ENCODE results near the gene PHPT1. TPM values are rescaled to one million over a fixed set of nuclear protein-coding genes. Genes with fewer than 3 reads are reported as not detected.

PHPT1 gene
- total and polyA plus RNA-seq, 2 of the 13 experiments (the other 11 are each of a cell fraction or from before 2014, with no cell fraction given) = 189 to 192 TPM

DNA sequence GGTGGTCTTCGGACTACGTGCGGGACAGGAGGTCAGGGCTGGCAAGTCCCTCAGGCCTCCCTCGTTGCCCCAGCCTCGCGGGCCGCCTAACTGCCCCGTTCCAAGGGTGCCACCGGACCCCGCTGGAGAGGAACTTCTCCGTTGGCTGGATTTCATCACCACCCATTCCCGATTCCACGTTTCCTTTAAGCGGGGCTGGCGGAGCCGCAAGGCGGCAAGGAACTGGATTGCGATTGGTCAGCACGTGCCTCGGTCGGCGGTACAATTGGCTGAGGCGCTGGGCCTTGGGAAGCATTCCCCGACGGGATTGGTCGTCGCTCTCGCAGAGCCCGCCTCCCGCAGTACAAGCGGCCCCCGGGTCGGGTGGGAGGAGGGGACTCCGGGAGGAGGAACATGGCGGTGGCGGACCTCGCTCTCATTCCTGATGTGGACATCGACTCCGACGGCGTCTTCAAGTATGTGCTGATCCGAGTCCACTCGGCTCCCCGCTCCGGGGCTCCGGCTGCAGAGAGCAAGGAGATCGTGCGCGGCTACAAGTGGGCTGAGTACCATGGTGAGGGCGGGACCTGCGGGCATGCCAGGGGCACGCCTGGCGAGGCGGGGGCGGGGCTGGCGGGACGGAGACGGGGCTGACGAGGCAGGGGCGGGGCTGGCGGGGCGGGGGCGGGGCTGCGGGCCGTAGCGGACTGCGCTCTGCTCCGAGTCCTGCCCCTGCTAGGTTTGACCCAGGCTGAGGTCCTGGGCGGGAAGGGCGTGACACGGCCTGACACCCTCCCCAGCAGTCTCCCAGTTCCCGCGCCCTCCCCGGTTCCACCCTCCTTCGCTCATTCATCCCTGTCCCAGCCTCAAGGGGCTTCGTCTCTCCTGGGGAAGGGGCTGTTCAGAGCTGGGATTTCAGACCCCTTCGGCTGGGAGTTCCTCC lies at the start of gene PHPT1 (continued):
- peak; percentile 52 for TF ChIP-seq NR0B2 (CRISPR knock-in tag; IDR thresholded peaks at IDR 0.05)
- TF ChIP-seq, protein P1, sequence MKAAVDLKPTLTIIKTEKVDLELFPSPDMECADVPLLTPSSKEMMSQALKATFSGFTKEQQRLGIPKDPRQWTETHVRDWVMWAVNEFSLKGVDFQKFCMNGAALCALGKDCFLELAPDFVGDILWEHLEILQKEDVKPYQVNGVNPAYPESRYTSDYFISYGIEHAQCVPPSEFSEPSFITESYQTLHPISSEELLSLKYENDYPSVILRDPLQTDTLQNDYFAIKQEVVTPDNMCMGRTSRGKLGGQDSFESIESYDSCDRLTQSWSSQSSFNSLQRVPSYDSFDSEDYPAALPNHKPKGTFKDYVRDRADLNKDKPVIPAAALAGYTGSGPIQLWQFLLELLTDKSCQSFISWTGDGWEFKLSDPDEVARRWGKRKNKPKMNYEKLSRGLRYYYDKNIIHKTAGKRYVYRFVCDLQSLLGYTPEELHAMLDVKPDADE (CRISPR knock-in tag; IDR thresholded peaks at IDR 0.05) = no peak
- no peak for TF ChIP-seq ZNF782 (CRISPR knock-in tag; IDR thresholded peaks at IDR 0.05; ENCODE audit: borderline replicate concordance)
- no peak for TF ChIP-seq ZKSCAN1 (IDR thresholded peaks at IDR 0.05; ENCODE audit: low read length)
- no peak; the same call in 1 of the 2 replicates for TF ChIP-seq FOXO1 (CRISPR knock-in tag; IDR thresholded peaks at IDR 0.05)
- peak; percentile 47; the same call in 1 of the 2 replicates for TF ChIP-seq PCBP1 (IDR thresholded peaks at IDR 0.05; ENCODE audit: borderline replicate concordance, low read depth, low read length)
- TF ChIP-seq, protein P2, sequence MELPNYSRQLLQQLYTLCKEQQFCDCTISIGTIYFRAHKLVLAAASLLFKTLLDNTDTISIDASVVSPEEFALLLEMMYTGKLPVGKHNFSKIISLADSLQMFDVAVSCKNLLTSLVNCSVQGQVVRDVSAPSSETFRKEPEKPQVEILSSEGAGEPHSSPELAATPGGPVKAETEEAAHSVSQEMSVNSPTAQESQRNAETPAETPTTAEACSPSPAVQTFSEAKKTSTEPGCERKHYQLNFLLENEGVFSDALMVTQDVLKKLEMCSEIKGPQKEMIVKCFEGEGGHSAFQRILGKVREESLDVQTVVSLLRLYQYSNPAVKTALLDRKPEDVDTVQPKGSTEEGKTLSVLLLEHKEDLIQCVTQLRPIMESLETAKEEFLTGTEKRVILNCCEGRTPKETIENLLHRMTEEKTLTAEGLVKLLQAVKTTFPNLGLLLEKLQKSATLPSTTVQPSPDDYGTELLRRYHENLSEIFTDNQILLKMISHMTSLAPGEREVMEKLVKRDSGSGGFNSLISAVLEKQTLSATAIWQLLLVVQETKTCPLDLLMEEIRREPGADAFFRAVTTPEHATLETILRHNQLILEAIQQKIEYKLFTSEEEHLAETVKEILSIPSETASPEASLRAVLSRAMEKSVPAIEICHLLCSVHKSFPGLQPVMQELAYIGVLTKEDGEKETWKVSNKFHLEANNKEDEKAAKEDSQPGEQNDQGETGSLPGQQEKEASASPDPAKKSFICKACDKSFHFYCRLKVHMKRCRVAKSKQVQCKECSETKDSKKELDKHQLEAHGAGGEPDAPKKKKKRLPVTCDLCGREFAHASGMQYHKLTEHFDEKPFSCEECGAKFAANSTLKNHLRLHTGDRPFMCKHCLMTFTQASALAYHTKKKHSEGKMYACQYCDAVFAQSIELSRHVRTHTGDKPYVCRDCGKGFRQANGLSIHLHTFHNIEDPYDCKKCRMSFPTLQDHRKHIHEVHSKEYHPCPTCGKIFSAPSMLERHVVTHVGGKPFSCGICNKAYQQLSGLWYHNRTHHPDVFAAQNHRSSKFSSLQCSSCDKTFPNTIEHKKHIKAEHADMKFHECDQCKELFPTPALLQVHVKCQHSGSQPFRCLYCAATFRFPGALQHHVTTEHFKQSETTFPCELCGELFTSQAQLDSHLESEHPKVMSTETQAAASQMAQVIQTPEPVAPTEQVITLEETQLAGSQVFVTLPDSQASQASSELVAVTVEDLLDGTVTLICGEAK (IDR thresholded peaks at IDR 0.05) = no peak
- TF ChIP-seq, protein P2 (CRISPR knock-in tag; IDR thresholded peaks at IDR 0.05) = 0 out of 2 replicates have a peak, but pooled peaks have one; percentile 33
- no peak for TF ChIP-seq ZNF549 (CRISPR knock-in tag; IDR thresholded peaks at IDR 0.05)
- TF ChIP-seq, protein P3, sequence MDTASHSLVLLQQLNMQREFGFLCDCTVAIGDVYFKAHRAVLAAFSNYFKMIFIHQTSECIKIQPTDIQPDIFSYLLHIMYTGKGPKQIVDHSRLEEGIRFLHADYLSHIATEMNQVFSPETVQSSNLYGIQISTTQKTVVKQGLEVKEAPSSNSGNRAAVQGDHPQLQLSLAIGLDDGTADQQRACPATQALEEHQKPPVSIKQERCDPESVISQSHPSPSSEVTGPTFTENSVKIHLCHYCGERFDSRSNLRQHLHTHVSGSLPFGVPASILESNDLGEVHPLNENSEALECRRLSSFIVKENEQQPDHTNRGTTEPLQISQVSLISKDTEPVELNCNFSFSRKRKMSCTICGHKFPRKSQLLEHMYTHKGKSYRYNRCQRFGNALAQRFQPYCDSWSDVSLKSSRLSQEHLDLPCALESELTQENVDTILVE (CRISPR knock-in tag; IDR thresholded peaks at IDR 0.05) = peak; percentile 93
- peak; percentile 99 for TF ChIP-seq NFYC (CRISPR knock-in tag; IDR thresholded peaks at IDR 0.05)
- TF ChIP-seq DNMT1 (CRISPR knock-in tag; IDR thresholded peaks at IDR 0.05) = no peak
- TF ChIP-seq, protein P4, sequence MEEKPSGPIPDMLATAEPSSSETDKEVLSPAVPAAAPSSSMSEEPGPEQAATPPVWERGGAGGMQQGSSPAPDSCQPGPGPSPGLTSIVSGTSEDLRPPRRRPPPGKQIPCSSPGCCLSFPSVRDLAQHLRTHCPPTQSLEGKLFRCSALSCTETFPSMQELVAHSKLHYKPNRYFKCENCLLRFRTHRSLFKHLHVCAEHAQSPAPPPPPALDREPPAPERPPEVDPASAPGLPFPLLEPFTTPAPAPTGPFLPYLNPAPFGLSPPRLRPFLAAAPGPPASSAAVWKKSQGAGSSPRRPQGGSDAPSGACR (CRISPR knock-in tag; IDR thresholded peaks at IDR 0.05) = 0 out of 2 replicates have a peak, but pooled peaks have one; percentile 82
- no peak for TF ChIP-seq ZBTB38 (CRISPR knock-in tag; IDR thresholded peaks at IDR 0.05)

All from HepG2 (cell line).